Peyer's patch (tissue), 4 donors: Measurements from ENCODE around the gene MCUR1. TPM values are rescaled to one million over a fixed set of nuclear protein-coding genes. Genes with fewer than 3 reads are reported as not detected.

Source experiments
- DNase-seq, 3 donors: peaks; one replicate each; pipeline ENCODE4 v3.0.0-alpha.2; 2017 to 2019
- H3K27ac ChIP-seq, 4 donors: fragments of 200-600 bp; sonication (generic); one replicate each; pipeline ENCODE4 v1.5.1; 2016 to 2019
- H3K27me3 ChIP-seq, 2 donors: fragments of 200-600 bp; sonication (generic); one replicate each; pipeline ENCODE4 v1.5.1; 2019
- H3K36me3 ChIP-seq, 3 donors: fragments of 200-600 bp; sonication (generic); one replicate each; pipeline ENCODE4 v1.5.1; 2016 to 2019
- H3K4me1 ChIP-seq, 4 donors: fragments of 200-600 bp; sonication (generic); one replicate each; pipeline ENCODE4 v1.5.1; 2016 to 2019
- H3K4me3 ChIP-seq, 4 donors: fragments of 200-600 bp; sonication (generic); 1 replicate in 3 of 4; 2 replicates in 1 of 4; pipeline ENCODE4 v1.5.1; 2016 to 2019; ENCODE audit warnings: mild to moderate bottlenecking in 1 of 4
- H3K9me3 ChIP-seq, 4 donors: fragments of 200-600 bp; sonication (generic); one replicate each; pipeline ENCODE4 v1.5.1; 2016 to 2019; ENCODE audit warnings: mild to moderate bottlenecking in 1 of 4
- CTCF ChIP-seq, 6 experiments: fragments of 450-650 bp in 4 of 6; fragments of 200-600 bp in 2 of 6; sonication (generic) in 1 of 6; IDR thresholded peaks; one replicate each; pipeline ENCODE4 v1.5.1; 2017 to 2019; ENCODE audit warnings: antibody characterized with exemption in 6 of 6, mild to moderate bottlenecking in 3 of 6, moderate library complexity in 1 of 6
- POLR2A ChIP-seq, 2 donors: fragments of 450-650 bp; IDR thresholded peaks; one replicate each; pipeline ENCODE4 v1.5.1; 2017; ENCODE audit warnings: antibody characterized with exemption in 2 of 2, mild to moderate bottlenecking in 2 of 2, moderate library complexity in 2 of 2
- total RNA-seq, 4 donors: library from RNA; depleted of rRNA; stranded (reverse); fragments of >200 nt; gene quantifications; one replicate each; pipeline ENCODE4 v1.1.0, GENCODE V29; 2016

MCUR1 gene
- total RNA-seq, 4 donors from 2014 or later: 20.6 to 49.4 (median 33.6) TPM

- Histone ChIP-seq H3K36me3 (no peaks in the 10 kb centered on the region), H3K27ac (no peak overlapping the region), H3K27me3 (no peaks in the 10 kb centered on the region), H3K4me3 (no peak overlapping the region), H3K4me1 (peaks cover 0 to 4% (median 0%) of the 10 kb centered on the region in 4 donors), H3K9me3 (no peaks in the 10 kb centered on the region)
- no peak for DNase-seq
- TF ChIP-seq CTCF (IDR thresholded peaks at IDR 0.05) (no peak), POLR2A (IDR thresholded peaks at IDR 0.05) (no peak)
These were observed 4.0 kb upstream of the MCUR1 start for GRCh38 chr6:13818341-13818740.

GRCh38 chr6:13814938-13815575 is 700 bp upstream of the MCUR1 start:
- Histone ChIP-seq H3K27me3 (no peaks in the 10 kb centered on the region), H3K4me1 (peaks cover 0 to 34% (median 3%) of the 10 kb centered on the region in 4 donors), H3K36me3 (no peaks in the 10 kb centered on the region), H3K27ac (peak overlapping the region; percentile 91 to 99 (median 99)), H3K9me3 (no peaks in the 10 kb centered on the region), H3K4me3 (peak overlapping the region; percentile 73 to 90 (median 85))
- TF ChIP-seq POLR2A (IDR thresholded peaks at IDR 0.05) (no peak), CTCF (IDR thresholded peaks at IDR 0.05) (no peak)
- no peak for DNase-seq

DNA sequence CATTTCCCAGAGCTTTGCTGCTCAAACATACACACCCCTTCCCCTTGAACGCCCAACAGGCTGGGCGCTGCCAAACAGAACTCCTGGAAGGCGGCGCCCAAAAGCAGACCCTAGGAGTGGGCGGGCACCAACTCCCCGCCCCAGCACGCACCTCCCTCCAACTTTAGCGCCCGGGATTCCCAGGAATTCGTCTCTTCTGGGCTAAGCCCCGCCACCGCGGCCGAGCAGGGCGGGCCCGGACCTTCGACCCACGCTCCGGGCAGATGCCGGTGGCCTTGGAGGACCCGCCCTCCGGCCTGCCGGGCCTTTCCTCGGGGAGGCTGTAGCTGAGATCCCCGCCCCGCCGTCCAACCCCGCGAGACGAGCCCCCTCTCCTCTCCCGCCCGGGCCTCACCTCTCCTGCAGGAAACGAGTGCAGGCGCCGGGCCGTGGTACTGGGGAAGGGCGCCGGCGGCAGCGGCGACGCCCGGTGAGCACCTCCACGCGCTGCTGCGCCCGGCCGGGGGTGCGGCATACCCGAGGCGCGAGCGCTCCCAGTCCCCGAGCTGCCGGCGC is 659 bp downstream of the MCUR1 start:
- Histone ChIP-seq H3K27ac (peak overlapping the region; percentile 91 to 99 (median 99)), H3K4me1 (peaks cover 0 to 34% (median 3%) of the 10 kb centered on the region in 4 donors), H3K36me3 (no peaks in the 10 kb centered on the region), H3K27me3 (no peaks in the 10 kb centered on the region), H3K4me3 (peak overlapping the region; percentile 73 to 90 (median 85)), H3K9me3 (no peaks in the 10 kb centered on the region)
- DNase-seq: peak; percentile 54 to 89 (median 83)
- TF ChIP-seq CTCF (IDR thresholded peaks at IDR 0.05): no peak

GRCh38 chr6:13813026-13813425 is 1.3 kb downstream of the MCUR1 start:
- peak overlapping the region; percentile 73 to 90 (median 85) for H3K4me3 ChIP-seq
- peaks cover 0 to 34% (median 3%) of the 10 kb centered on the region in 4 donors for H3K4me1 ChIP-seq
- peak overlapping the region; percentile 91 to 99 (median 99) for H3K27ac ChIP-seq
- no peak for DNase-seq
- no peaks in the 10 kb centered on the region for H3K27me3 ChIP-seq
- H3K9me3 ChIP-seq: no peaks in the 10 kb centered on the region
- no peaks in the 10 kb centered on the region for H3K36me3 ChIP-seq
- TF ChIP-seq POLR2A (IDR thresholded peaks at IDR 0.05) (no peak), CTCF (IDR thresholded peaks at IDR 0.05) (no peak)

GRCh38 chr6:13812359-13812642 is 2.1 kb downstream of the MCUR1 start:
- Histone ChIP-seq H3K36me3 (no peaks in the 10 kb centered on the region), H3K27me3 (no peaks in the 10 kb centered on the region), H3K4me1 (peaks cover 0 to 34% (median 3%) of the 10 kb centered on the region in 4 donors), H3K9me3 (no peaks in the 10 kb centered on the region), H3K4me3 (peak overlapping the region in 1 of 4 donors; percentile 86), H3K27ac (peak overlapping the region in 3 of 4 donors; percentile 91 to 99 (median 99))
- DNase-seq: no peak
- TF ChIP-seq POLR2A (IDR thresholded peaks at IDR 0.05): no peak
- no peak for TF ChIP-seq CTCF (IDR thresholded peaks at IDR 0.05)
